HG02759 (cell line): Measurements from ENCODE around the gene CHD9NB.
"Not testable (repeated sequence)": the region's sequence is repeated elsewhere in the genome, so short reads cannot be mapped to it uniquely, and the experiment has no call there.

Experiments used
- ATAC-seq: cut with Tn5 transposase; IDR thresholded peaks from one replicate; pipeline ENCODE4 v1.9.1; 2021; ENCODE audit warnings: mild to moderate bottlenecking, moderate library complexity; ENCODE audit not compliant: unreplicated experiment

The CHD9NB gene

DNA sequence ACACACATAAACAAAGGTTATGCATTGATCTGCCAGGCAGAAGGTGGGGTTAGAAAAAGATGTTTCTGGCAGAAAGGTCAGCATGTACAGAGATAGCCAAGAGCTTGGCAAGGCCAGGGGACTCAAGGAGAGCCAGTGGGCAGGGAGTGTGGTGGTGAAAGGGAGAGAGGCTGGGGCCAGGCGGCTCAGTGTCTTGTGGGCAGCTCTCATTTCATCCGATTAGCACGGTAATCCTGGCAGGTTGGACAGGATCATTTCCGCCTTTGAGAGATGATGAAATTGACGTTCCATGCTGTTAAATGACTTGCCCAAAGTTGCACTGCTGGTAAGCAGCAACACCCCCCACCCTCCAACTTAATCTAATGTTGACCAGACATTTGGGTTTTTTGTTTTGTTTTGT is 5.7 kb upstream of the CHD9NB start:
- ATAC-seq, result no peak

DNA sequence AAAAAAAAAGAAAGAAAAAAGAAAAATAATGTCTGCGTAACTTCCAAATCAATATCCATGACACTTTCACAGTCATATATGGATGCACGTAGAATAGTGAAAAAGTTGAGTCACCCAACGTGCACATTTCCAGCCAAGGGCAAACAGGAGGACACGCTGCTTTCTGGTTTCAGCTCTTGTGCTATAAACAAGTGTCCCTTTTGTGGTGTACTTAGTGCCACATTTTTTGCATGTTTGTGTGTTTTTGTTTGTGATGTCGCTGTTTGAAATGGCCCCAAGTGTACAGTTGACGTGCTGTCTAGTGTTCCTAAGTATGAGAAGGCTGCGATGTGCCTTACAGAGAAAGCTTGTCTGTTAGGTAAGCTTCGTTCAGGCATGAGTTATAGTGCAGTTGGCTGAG is 5.0 kb upstream of the CHD9NB start:
- ATAC-seq, result no peak

DNA sequence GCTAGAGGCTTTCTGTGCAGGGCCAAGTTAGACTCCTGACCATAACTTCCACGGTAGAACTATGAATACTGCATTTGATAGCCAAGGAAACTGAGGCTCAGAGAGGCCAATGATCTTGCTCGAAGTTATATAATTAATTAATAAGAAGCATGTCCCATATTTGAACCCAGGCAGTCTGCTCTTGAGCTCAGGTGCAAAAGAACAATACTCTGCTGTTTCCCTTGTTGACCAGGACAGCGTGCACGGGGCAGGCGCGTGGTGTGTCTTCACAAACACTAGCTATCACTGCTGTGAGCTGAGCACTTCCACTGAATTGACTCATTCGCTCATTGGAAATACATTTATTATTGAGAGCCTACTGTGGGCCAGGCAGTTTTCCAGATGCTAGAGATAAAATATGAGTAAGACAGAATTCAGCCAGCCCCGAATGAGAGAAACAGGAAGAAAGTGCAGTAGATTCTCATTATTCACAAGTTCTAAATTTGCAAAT is 3.7 kb upstream of the CHD9NB start:
- ATAC-seq, result no peak

DNA sequence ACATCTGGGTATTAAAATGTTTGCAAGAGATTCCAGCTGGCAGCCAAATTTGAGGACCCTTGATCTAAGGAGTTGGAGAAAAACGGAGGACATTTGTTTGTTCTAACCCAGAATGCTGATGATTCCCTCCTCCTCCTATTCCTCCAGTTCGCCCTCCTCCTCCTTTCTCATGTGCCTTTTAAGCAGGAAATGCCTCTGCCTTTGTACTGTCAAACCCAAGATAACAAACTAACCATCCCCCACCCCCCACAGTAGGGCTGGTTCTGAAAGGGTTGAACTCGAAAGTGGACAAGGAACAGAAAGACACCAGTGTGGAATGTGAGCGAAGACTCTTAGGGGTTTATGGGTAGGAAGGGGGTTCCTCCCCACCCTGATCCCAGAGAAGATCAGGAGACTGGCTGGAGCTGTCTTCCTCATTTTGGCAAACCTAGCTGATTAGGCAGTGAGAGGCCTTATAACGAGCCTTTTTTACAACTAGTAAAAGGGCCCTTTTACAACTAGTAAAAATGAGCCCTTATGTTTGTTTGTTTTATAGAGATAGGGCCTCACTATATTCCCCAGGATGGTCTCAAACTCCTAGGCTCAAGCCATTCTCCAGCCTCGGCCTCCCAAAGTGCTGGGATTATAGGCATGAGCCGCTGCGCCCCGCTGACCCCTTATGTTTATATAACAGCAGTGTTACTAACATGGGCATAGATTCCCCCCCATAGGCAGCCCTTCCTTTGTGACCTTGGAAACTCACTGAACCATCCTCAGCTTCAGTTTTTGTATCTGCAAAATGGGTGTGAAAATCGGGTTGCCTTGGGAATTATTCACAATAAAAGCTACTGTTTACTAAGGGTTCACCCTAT is 3.1 kb upstream of the CHD9NB start:
- ATAC-seq, result no peak

DNA sequence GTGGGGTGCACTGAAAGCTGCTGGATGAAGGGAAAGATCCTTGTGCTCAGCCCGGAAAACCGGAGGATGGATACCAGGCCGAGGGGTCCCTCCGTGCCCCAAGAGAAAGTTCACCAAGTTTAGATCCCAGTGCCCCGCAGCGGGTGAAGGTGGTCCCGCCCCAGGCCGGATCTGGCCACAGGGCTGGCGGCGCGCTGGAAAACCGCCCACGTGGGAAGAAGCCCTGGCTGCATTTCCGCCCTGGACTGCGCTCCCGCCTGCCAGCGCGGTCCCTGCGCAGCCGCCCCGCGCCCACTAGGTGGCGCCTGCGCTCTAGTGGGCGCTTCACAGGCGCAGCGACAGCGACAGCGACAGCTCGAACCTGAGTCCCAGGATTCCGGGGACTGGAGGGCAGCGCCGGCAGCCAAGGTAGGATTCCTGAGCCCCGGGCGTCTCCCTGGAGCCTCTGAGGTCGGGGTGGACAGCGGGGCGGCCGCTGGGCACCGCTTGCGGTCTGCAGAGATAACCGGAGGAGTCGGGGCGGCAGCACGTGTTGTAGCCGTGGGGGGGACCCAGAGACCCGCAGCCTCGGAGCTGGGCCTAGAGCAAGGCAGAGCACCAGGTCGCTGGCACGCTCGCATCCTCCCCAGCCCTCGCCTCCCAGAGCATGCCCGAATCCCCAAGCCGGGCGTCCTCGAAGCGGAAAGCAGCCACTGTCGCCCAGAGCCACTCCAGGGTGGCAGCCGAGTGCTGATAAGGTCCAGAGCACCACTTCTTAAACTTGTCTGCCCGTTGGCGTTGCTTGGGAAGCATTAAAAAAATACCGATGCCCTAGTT is 2.2 kb upstream of the CHD9NB start, which contains the start of gene CHD9:
Gene CHD9 (plus strand): TSS at position 322 of the 816 bp plus-strand sequence. CDS start 101,099 bp downstream, outside the sequence.
- peak; percentile 86 for ATAC-seq

DNA sequence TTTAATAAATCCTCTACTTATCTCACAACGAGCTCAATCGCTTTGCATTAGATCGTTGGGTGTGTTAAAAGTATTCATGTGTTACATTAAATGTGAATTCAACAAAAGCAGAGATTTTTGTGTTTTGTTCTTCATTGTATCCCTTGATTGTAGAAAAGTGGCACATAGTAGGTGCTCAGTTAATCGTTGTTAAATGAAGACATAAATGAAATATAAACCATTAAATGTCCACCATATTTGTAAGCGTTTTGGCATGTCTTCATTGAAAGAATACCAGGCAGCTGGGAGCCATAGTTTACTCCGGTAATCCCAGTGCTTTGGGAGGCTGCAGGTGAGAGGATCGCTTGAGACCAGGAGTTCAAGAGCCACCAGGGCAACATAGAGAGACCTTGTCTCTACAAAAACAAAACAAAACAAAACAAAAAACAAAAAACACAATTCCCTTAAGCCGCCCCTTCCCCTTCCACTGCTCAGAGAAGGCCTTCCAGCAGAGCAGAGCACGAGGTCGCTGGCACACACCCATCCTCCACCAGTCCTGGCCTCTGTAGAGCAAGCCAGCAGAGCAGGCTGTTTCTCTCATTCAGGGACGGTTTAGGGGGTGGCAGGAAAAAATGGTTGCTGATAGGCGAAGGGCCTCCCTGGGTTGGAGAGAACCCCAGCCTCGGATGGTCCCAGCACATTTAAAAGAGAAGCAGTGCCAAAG is 1.4 kb upstream of the CHD9NB start:
- ATAC-seq, result peak; percentile 39

DNA sequence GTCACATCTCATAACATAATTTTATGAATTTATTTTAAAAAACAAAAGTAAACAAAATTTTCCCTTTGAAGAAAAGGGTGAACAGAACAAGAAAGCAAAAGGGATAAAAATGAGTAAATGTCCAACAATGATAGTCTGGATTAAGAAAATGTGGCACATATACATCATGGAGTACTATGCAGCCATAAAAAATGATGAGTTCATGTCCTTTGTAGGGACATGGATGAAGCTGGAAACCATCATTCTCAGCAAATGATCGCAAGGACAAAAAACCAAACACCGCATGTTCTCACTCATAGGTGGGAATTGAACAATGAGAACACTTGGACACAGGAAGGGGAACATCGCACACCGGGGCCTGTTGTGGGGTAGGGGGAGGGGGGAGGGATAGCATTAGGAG is 1.4 kb downstream of the CHD9NB start:
- ATAC-seq, result not testable (repeated sequence)

DNA sequence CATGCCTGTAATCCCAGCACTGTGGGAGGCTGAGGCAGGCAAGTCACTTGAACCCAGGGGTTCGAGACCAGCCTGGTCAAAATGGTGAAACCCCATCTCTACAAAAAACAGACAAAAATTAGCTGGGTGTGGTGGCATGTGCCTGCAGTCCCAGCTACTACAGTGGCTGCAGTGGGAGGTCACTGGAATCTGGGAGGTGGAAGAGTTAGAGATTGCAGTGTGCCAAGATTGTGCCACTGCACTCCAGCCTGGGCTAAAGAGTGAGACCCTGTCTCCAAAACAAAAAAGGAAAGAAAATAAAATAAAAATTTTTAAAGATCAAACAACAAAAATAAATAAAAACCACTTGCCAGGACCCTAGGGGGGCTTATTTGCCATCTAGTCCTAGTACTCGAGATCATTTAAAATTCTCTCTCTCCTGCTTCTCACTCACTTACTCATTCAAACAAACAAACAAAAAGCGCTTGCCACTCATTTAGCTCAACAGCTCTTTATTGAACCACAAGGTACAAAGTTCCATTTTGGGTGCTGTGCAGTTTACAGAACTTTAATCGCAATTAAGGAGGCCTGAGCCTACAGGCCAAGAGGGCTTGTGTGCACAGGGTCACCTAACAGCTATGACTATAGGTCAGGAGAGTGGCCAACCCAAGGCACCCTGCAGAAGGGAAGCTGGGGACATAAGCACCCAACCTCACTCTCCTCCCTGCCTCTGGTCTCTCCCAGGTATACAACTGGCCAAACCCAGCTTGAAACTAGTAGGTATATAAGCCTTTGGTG is 4.4 kb downstream of the CHD9NB start:
- ATAC-seq, result no peak

DNA sequence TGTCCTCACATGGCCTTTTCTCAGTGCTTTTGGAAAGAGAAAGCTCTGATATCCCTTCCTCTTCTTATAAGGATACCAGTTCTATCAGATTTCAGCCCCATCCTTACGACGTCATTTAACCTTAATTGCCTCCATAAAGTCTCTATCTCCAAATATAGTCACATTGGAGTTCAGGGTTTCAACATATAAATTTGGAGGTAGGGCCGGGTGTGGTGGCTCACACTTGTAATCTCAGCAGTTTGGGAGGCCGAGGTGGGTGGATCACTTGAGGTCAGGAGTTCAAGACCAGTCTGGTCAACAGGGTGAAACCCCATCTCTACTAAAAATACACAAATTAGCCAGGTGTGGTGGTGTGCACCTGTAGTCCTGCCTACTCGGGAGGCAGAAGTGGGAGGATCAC is 5.2 kb downstream of the CHD9NB start:
- not testable (repeated sequence) for ATAC-seq

DNA sequence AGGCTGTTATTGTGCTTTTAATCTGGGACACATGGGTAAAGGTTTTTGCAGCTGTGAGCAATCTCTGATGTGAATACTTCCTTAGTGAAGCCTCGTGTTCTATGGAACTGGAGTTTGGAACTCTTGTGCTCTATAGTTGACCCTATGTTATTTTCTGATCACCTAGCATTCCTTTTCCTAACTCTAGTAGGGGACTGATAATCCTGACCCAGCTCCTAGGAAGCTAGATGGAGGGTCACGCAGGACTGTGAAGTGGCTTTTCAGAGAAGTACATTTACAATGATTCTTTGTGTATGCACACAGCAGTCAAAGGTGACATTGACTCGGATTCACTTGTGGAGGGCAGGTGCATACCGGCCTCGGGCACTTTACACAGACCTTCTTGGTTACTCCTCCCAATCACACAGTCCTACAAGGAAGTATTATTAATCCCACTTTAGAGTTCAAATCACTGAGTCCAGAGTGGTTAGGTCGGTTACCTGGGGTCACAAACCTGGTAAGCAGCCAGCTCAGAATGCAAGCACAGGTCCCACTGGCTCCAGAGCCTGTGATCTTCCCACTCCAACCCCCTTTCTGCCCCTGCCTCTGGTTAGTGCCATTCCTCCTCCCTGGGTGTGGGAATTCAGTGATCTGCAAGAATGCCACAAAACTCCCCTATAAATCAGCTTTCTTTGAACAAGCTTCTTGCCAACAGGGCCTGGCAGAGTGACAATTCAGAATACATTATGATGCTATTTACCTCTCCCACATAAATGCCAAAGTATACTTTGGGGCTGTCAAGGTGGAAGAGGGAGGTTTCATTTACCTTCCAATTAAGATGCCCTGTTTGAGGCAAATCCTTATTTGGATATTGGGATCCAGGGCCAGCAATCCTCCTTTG is 7.1 kb downstream of the CHD9NB start:
- no peak for ATAC-seq

DNA sequence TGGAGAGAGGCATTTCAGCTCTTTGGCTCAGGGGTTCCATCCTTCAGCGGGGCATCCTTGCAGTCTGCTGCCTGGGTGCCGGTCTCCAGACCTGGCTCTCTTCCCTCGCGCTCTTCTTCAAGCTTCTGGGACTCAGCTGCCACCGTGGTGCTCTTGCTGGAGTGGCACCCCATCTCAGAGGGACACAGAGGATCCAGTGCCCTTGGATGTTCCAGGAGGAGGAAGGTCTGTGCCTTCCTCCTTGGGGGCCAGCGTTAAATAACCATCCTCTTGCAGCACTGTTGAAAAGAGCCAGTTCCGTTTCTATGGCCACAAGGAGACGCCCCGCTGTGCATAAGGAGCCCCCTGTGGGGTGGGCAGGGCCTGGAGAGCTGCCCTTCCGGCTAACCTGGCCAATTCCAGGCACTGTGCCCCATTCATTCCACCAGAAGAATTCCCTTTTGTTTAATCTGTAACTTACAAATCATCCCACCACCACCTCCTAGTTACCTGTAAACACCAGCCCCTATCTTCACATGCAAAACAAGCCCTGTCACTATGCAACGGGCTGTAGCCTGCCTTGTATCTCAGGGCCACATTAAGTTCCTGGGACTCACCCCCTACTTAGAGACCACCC is 8.6 kb downstream of the CHD9NB start:
- ATAC-seq, result no peak

DNA sequence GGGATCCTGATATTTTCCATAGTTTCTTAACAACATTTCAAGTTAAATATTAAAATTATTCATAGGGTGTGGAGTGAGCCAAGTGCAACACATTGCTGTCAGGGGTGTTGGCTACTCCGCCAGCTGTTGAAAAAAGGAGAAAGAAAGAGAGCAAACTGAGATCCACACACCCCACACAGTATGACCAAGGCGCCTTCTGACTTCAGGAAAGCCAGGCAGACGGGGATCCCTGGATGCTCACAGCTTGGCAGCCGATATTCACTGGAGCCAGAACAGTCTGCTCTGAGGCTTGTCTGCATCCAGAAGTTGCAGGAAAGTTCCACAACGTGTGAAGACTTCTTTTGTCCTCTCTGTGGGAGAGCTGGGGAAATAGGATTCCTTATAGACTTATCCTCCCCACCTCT is 9.3 kb downstream of the CHD9NB start:
- ATAC-seq, result no peak

DNA sequence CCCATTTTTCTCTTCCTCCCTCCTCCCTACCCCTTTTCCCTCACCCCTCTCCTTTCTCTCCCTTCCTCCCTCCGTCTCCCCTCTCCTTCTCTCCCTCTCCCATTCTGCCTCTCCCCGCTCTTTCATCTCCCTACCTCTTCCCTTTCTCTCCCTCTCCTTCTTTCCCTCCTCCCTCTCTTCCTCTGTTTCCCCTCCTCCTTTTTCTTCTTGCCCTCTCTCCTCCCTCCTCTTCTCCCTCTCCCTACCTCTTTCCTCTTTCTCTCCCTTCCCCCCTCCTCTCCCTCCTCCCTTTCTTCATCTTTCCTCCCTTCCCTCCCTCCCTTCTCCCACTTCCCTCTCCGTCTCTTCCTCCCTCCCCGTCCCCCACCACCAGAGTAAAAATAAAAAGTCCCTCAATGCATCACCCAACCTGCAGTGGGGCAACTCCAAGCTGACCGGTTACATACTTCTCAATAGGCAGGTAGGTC is 10.4 kb downstream of the CHD9NB start:
- no peak for ATAC-seq

DNA sequence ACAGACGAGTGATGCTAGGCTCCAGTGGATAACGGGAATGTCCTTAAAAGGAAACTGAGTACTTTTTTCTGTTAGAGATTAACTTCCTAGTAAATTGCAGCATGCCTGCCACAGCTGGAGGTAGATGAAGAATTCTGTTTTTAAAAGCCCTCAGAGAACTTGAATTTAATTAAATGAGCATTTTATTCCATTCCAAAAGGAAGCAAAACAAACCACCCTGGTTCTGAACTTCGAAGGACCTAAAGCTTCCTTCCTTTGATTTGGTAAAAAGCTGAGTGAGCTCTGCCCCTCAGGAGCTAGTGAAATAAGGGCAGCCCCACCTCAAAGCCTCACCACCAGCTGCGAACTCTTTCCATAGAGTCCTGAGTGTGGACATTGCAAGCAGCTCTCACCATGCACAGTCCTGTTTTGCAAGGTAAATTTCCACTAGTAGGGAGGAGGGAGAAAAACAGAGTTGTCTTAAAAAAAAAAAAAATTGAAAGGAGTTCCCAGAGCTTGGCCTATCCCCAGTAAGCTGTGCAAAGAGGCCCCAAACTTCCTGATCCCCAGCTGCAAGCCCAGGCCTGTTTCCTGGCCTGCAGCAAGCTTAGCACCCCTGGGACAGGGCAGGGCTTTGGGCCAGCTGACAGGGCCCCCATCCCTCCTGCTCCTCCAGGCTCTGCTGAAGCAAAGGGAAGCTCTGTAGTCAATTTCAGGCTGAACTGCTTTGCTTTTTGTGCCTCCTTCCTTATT is 11.2 kb downstream of the CHD9NB start:
- ATAC-seq, result no peak

DNA sequence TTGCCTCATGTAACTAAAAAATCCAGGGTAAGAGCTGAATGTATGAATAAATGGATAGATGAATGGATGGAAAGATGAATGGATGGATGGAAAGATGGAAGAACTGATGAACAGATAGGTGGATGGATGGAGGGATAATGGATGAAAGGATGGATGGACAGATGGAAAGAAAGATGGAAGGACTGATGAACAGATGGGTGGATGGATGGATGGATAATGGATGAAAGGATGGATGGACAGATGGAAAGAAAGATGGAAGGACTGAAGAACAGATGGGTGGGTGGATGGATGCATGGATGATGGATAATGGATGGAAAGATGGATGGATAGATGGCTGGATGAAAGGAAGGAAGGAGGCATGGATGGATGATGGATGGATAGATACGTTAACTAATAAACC is 11.9 kb downstream of the CHD9NB start:
- ATAC-seq, result no peak

DNA sequence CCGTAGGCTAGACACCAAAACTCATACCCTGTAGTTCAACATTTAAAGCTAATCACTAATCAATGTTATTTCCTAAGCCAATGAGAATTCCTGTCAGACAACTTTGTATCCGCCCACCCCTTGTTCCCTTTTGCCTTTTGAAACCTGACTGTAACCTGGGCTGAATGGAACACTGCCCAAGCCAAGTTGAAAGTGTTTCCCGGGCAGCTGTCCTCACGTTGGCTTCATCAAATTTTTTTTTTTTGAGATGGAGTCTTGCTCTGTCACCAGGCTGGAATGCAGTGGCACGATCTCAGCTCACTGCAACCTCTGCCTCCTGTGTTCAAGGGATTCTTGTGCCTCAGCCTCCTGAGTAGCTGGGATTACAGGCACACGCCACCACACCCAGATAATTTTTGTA is 16.0 kb downstream of the CHD9NB start:
- ATAC-seq, result not testable (repeated sequence)

DNA sequence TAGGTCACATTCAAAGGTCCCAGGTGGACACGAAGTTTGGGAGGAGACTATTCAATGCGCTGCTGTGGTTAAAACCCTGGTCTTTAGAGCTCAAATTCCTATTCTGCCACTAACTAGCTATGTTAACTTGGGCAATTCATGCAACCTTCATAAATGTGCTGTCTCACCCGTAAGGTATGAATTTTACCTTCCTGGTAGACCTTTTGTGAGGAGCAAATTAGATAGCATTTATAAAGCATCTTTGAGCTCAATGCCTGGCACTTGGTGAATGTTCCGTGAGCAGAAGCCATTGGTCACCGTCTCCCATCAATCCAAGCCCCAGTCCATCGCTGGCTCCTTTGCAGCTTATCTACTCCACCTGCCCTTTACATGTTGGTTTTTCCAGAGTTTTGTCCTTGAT is 16.6 kb downstream of the CHD9NB start:
- no peak for ATAC-seq
